Tibial nerve (tissue), 4 donors: ENCODE results near the gene PSMF1. TPM values are rescaled to one million over a fixed set of nuclear protein-coding genes. Genes with fewer than 3 reads are reported as not detected.
A peak's percentile ranks its signal among the peaks of the same experiment; 100 is the strongest.
"Not testable (repeated sequence)": the region's sequence is repeated elsewhere in the genome, so short reads cannot be mapped to it uniquely, and the experiment has no call there.

Experiments
- DNase-seq, 2 donors: peaks; one replicate each; pipeline ENCODE4 v3.0.0-alpha.2; 2019; ENCODE audit warnings: low spot score in 2 of 2
- H3K27ac ChIP-seq, 4 donors: fragments of 200-600 bp; sonication (generic) in 3 of 4; one replicate each; pipeline ENCODE4 v1.5.1; 2017 to 2019; ENCODE audit warnings: mild to moderate bottlenecking in 1 of 4
- H3K27me3 ChIP-seq, 2 donors: fragments of 200-600 bp; sonication (generic) in 1 of 2; one replicate each; pipeline versions ENCODE4 v1.5.1 to v1.6.0; 2017 to 2019
- H3K36me3 ChIP-seq, 3 donors: fragments of 200-600 bp; sonication (generic); one replicate each; pipeline ENCODE4 v1.5.1; 2018 to 2019
- H3K4me1 ChIP-seq, 4 donors: fragments of 200-600 bp; sonication (generic) in 3 of 4; one replicate each; pipeline ENCODE4 v1.5.1; 2017 to 2019
- H3K4me3 ChIP-seq, 4 donors: fragments of 200-600 bp; sonication (generic) in 3 of 4; one replicate each; pipeline ENCODE4 v1.5.1; 2017 to 2019; ENCODE audit warnings: mild to moderate bottlenecking in 1 of 4, moderate library complexity in 1 of 4
- H3K9me3 ChIP-seq, 4 donors: fragments of 200-600 bp; sonication (generic) in 3 of 4; one replicate each; pipeline ENCODE4 v1.5.1; 2017 to 2019
- EP300 ChIP-seq, 2 donors: sonication (generic); formaldehyde crosslinking; IDR thresholded peaks; one replicate each; pipeline ENCODE4 v1.6.1; 2017; ENCODE audit warnings: antibody characterized with exemption in 2 of 2, mild to moderate bottlenecking in 1 of 2
- POLR2A ChIP-seq, 2 donors: fragments of 450-650 bp; IDR thresholded peaks; one replicate each; pipeline ENCODE4 v1.6.1; 2017; ENCODE audit warnings: antibody characterized with exemption in 2 of 2, mild to moderate bottlenecking in 2 of 2, moderate library complexity in 2 of 2
- WGBS, 2 donors: methylation state at CpG; one replicate each; pipeline ENCODE4 v1.1.5; 2018; 5-methylcytosine and 5-hydroxymethylcytosine counted together
- total RNA-seq, 4 donors: library from RNA; depleted of rRNA; stranded (reverse); fragments of >200 nt; gene quantifications; one replicate each; pipeline ENCODE4 v1.1.0, GENCODE V29; 2016
- TF ChIP-seq, protein P1 (sequence below), 5 experiments: fragments of 200-600 bp in 3 of 5; fragments of 450-650 bp in 2 of 5; sonication (generic) in 3 of 5; IDR thresholded peaks; one replicate each; pipeline ENCODE4 v1.5.1; 2016 to 2019; ENCODE audit warnings: antibody characterized with exemption in 5 of 5, mild to moderate bottlenecking in 3 of 5, moderate library complexity in 2 of 5

The PSMF1 gene
- total RNA-seq, 4 donors from 2014 or later: 70.2 to 140 (median 112) TPM

DNA sequence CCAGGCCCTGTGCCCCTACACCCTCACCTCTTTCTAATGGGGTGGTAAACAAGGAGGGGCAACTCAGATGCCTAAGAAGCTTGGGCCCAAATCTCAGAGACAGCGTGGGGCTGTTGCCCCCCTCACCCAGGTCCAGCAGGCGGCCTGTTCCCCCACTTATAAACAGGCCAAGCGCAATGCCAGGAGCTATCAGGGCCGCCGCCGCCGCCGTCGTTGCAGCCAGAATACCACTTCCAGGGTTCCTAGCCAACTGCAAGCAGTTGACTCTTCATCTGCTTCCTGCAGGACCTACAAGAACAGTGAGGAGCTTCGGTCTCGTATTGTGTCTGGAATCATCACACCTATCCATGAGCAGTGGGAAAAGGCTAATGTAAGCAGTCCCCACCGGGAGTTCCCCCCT is 16.4 kb downstream of the PSMF1 start:
- Histone ChIP-seq H3K4me1 (peaks cover 0 to 8% (median 0%) of the 10 kb centered on the region in 4 donors), H3K36me3 (peaks cover 0 to 87% (median 18%) of the 10 kb centered on the region in 3 donors), H3K4me3 (no peak overlapping the region), H3K9me3 (no peaks in the 10 kb centered on the region), H3K27me3 (no peaks in the 10 kb centered on the region), H3K27ac (no peak overlapping the region)
- WGBS, 2 donors: 95% methylated on average over 10 to 12 of the region's 12 CpGs
- no peak for DNase-seq
- TF ChIP-seq EP300 (IDR thresholded peaks at IDR 0.05) (no peak), POLR2A (IDR thresholded peaks at IDR 0.05) (no peak)
- TF ChIP-seq, protein P1, sequence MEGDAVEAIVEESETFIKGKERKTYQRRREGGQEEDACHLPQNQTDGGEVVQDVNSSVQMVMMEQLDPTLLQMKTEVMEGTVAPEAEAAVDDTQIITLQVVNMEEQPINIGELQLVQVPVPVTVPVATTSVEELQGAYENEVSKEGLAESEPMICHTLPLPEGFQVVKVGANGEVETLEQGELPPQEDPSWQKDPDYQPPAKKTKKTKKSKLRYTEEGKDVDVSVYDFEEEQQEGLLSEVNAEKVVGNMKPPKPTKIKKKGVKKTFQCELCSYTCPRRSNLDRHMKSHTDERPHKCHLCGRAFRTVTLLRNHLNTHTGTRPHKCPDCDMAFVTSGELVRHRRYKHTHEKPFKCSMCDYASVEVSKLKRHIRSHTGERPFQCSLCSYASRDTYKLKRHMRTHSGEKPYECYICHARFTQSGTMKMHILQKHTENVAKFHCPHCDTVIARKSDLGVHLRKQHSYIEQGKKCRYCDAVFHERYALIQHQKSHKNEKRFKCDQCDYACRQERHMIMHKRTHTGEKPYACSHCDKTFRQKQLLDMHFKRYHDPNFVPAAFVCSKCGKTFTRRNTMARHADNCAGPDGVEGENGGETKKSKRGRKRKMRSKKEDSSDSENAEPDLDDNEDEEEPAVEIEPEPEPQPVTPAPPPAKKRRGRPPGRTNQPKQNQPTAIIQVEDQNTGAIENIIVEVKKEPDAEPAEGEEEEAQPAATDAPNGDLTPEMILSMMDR (IDR thresholded peaks at IDR 0.05): no peak

DNA sequence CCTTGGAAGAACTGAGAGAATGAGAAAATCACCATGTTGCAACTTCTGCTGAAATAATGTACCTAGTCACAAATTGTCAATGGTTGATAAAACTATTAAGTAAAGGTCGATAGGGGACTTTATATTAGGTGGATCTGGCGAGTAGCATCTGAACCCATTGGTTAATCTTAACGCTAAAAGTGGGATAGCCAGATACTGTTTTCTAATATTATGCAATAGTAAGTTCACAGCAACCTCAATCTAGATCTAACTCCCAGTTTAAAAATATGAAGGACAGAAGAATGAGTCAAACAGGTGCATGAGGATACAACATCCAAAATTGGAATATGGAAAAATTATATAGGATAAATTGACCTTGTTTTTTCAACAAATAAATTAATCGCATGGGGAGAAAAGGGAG is 18.8 kb downstream of the PSMF1 start:
- no peaks in the 10 kb centered on the region for H3K9me3 ChIP-seq
- no peak overlapping the region for H3K27ac ChIP-seq
- no peaks in the 10 kb centered on the region for H3K27me3 ChIP-seq
- H3K4me3 ChIP-seq: no peak overlapping the region
- H3K4me1 ChIP-seq: no peaks in the 10 kb centered on the region
- 71 to 72% methylated on average over 4 of the region's 4 CpGs for WGBS, 2 donors
- DNase-seq: no peak
- peaks cover 0 to 86% (median 22%) of the 10 kb centered on the region in 3 donors for H3K36me3 ChIP-seq
- no peak for TF ChIP-seq EP300 (IDR thresholded peaks at IDR 0.05)

DNA sequence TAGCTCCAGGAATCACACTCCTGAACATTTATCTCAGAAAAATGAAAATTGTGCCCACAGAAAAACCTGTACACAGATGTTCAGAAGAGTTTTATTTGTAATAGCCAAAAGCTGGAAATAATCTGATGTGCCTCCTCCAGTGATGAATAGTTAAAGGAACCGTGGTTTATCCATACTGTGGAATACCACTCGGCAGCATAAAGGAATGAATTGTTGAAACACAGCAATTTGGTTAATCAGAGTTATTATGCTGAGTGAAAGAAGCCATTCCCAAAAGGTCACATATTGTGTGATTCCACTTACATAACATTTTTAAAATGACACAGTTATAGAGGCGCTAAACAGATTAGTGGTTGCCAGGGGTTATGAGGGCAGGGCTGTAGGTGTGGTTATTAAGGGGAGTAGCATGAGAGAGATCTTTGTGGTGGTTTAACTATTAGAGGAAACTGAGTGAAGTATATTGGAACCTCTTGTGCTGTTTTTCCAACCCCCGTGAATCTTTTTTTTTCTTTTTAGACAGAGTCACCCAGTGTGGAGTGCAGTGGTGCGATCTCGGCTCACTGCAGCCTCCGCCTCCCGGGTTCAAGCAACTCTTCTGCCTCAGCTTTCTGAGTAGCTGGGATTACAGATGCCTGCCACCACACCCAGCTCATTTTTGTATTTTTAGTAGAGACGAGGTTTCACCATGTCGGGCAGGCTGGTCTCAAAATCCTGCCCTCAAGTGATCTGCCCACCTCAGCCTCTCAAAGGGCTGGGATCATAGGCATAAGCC is 26.2 kb downstream of the PSMF1 start:
- TF ChIP-seq, protein P1 (IDR thresholded peaks at IDR 0.05): no peak
- TF ChIP-seq EP300 (IDR thresholded peaks at IDR 0.05): no peak
- TF ChIP-seq POLR2A (IDR thresholded peaks at IDR 0.05): no peak
- Histone ChIP-seq H3K4me3 (no peak overlapping the region), H3K27me3 (no peaks in the 10 kb centered on the region), H3K27ac (peak overlapping the region in 2 of 4 donors; percentile 58 to 68), H3K9me3 (no peaks in the 10 kb centered on the region), H3K36me3 (peaks cover 0 to 55% (median 6%) of the 10 kb centered on the region in 3 donors), H3K4me1 (peaks cover 0 to 24% (median 9%) of the 10 kb centered on the region in 4 donors)
- no peak for DNase-seq
- WGBS, 2 donors: 41 to 50% methylated on average over 10 of the region's 10 CpGs

DNA sequence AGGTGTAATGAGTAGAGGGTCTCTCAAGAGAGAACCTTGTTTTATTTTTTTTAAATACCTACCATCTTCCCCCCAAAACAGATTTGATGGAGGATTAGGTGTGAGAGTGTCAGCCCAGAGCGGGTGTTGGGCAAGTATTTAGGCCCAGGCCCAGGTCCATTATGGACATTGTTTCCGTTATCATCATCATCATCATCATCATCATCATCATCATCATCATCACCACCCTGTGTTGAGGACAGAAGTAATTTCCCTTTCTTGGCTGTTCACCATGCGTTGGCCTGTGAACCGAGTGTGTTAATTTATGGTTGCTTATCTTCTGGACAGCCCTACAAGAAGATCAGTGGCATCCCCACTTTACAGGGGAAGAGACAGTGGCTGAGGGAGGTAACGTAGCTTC is 28.6 kb downstream of the PSMF1 start:
- TF ChIP-seq POLR2A (IDR thresholded peaks at IDR 0.05) (no peak), EP300 (IDR thresholded peaks at IDR 0.05) (no peak)
- TF ChIP-seq, protein P1 (IDR thresholded peaks at IDR 0.05): no peak
- no peak for DNase-seq
- 86 to 88% methylated on average over 5 of the region's 5 CpGs for whole genome bisulfite sequencing, 2 donors
- Histone ChIP-seq H3K4me1 (peaks cover 0 to 24% (median 9%) of the 10 kb centered on the region in 4 donors), H3K36me3 (peaks cover 0 to 40% (median 0%) of the 10 kb centered on the region in 3 donors), H3K27me3 (no peaks in the 10 kb centered on the region), H3K9me3 (no peaks in the 10 kb centered on the region), H3K4me3 (no peak overlapping the region), H3K27ac (no peak overlapping the region)

DNA sequence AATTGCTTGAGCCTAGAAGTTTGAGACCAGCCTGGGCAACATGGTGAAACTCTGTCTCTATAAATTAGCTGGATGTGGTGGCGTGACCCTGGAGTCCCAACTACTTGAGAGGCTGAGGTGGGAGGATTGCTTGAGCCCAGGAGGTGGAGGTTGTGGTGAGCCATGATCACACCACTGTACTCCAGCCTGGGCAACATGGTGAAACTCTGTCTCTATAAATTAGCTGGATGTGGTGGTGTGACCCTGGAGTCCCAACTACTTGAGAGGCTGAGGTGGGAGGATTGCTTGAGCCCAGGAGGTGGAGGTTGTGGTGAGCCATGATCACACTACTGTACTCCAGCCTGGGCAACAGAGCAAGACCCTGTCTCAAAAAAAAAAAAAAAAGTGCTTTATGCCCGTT is 31.4 kb downstream of the PSMF1 start:
- not testable (repeated sequence) for H3K27me3 ChIP-seq, H3K9me3 ChIP-seq, H3K27ac ChIP-seq, DNase-seq, H3K4me3 ChIP-seq
- WGBS, 2 donors: 89 to 96% methylated on average over 2 of the region's 2 CpGs
- Histone ChIP-seq H3K36me3 (peaks cover 0 to 54% (median 0%) of the 10 kb centered on the region in 3 donors), H3K4me1 (peaks cover 0 to 15% (median 9%) of the 10 kb centered on the region in 4 donors)

DNA sequence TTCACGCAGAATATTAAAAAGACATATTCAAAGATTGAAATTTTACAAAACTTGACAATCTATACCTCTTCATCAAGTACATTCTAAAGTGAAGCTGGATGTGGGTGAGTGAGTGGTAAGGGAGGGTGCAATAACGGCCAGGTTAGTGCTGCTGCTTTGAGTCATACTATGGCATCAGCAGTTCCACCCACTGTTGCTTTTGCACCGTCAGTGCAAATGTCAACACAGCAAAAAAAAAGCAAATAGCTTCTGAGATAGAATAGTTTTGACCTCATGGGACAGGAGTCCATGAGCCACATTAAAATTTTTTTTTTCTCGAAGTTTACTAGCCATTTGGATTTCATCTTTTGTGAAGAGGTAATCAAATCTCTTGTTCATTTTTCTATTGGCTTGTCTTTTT is 31.8 kb downstream of the PSMF1 start:
- Histone ChIP-seq H3K4me1 (peaks cover 0 to 11% (median 7%) of the 10 kb centered on the region in 4 donors), H3K9me3 (no peaks in the 10 kb centered on the region), H3K27me3 (no peaks in the 10 kb centered on the region), H3K36me3 (peaks cover 0 to 58% (median 2%) of the 10 kb centered on the region in 3 donors), H3K27ac (no peak overlapping the region), H3K4me3 (no peak overlapping the region)
- WGBS, 2 donors: 65 to 70% methylated on average over 4 of the region's 4 CpGs
- TF ChIP-seq, protein P1 (IDR thresholded peaks at IDR 0.05): no peak
- TF ChIP-seq EP300 (IDR thresholded peaks at IDR 0.05) (no peak), POLR2A (IDR thresholded peaks at IDR 0.05) (no peak)
- no peak for DNase-seq
